ENCODE results near the gene ZNF274.

Gene ZNF274

GRCh38 chr19:58150328-58150921 lies 32.4 kb upstream of the ZNF274 start, which contains the start of gene ZNF329:
Gene ZNF329 (minus strand): TSS chr19:58150789. CDS start chr19:58129503, 21,286 bp downstream.
- no peaks in the 10 kb centered on the region for H4K20me1 ChIP-seq (ENCODE audit: low read depth, low read length)
- H3K36me3 ChIP-seq (ENCODE audit: low read length), result no peaks in the 10 kb centered on the region
- H3K9me2 ChIP-seq (replicated peaks; ENCODE audit: insufficient read depth, low read length), result no peaks in the 10 kb centered on the region
- H3K27ac ChIP-seq (ENCODE audit: low read depth, low read length), result peak within 1 kb of the TSS; percentile 37; the same call in 1 of the 2 replicates
- peak within 1 kb of the TSS; percentile 72 for H3K4me3 ChIP-seq (ENCODE audit: insufficient read depth, low read length, poor library complexity, severe bottlenecking)
- no peaks in the 10 kb centered on the region for H3K27me3 ChIP-seq (ENCODE audit: low read length)
- peak within 1 kb of the TSS; percentile 56 for H3K4me2 ChIP-seq (ENCODE audit: low read depth, low read length, poor library complexity, severe bottlenecking)
- H3K79me2 ChIP-seq (ENCODE audit: insufficient read depth, low read length), result no peaks in the 10 kb centered on the region
- TF ChIP-seq CTCF (IDR thresholded peaks at IDR 0.05; ENCODE audit: insufficient read depth, low read length, poor library complexity, severe bottlenecking) (no peak), EZH2phosphoT487 (conservative IDR thresholded peaks at IDR 0.05; ENCODE audit: low read length) (no peak)
- peaks cover 22% of the 10 kb centered on the region; the same call in 1 of the 2 replicates for H3K9me3 ChIP-seq (ENCODE audit: insufficient read depth, low read length)
- H2AFZ ChIP-seq (ENCODE audit: low read depth, low read length, severe bottlenecking), result peak within 1 kb of the TSS; percentile 97
- peak within 1 kb of the TSS; percentile 73 for H3K9ac ChIP-seq (ENCODE audit: low read length)
- no peaks in the 10 kb centered on the region for H3F3A ChIP-seq (ENCODE audit: insufficient read depth)

- no peak overlapping the region for H3K4me3 ChIP-seq (ENCODE audit: insufficient read depth, low read length, poor library complexity, severe bottlenecking)
- H3K9me2 ChIP-seq (replicated peaks; ENCODE audit: insufficient read depth, low read length), result no peaks in the 10 kb centered on the region
- H4K20me1 ChIP-seq (ENCODE audit: low read depth, low read length), result no peaks in the 10 kb centered on the region
- no peaks in the 10 kb centered on the region for H3F3A ChIP-seq (ENCODE audit: insufficient read depth)
- no peak overlapping the region for H2AFZ ChIP-seq (ENCODE audit: low read depth, low read length, severe bottlenecking)
- H3K36me3 ChIP-seq (ENCODE audit: low read length), result no peaks in the 10 kb centered on the region
- TF ChIP-seq CTCF (IDR thresholded peaks at IDR 0.05; ENCODE audit: insufficient read depth, low read length, poor library complexity, severe bottlenecking) (no peak), EZH2phosphoT487 (conservative IDR thresholded peaks at IDR 0.05; ENCODE audit: low read length) (no peak)
- H3K4me2 ChIP-seq (ENCODE audit: low read depth, low read length, poor library complexity, severe bottlenecking), result no peak overlapping the region
- H3K9me3 ChIP-seq (ENCODE audit: insufficient read depth, low read length), result peaks cover 16% of the 10 kb centered on the region; the same call in 1 of the 2 replicates
- no peak overlapping the region for H3K9ac ChIP-seq (ENCODE audit: low read length)
- no peak overlapping the region for H3K27ac ChIP-seq (ENCODE audit: low read depth, low read length)
- no peaks in the 10 kb centered on the region for H3K79me2 ChIP-seq (ENCODE audit: insufficient read depth, low read length)
- no peaks in the 10 kb centered on the region for H3K27me3 ChIP-seq (ENCODE audit: low read length)
These were observed 29.5 kb upstream of the ZNF274 start for GRCh38 chr19:58153386-58153785.

GRCh38 chr19:58154287-58154678 lies 28.6 kb upstream of the ZNF274 start:
- Histone ChIP-seq H4K20me1 (ENCODE audit: low read depth, low read length) (no peaks in the 10 kb centered on the region), H3K27ac (ENCODE audit: low read depth, low read length) (no peak overlapping the region), H3K27me3 (ENCODE audit: low read length) (no peaks in the 10 kb centered on the region), H3K79me2 (ENCODE audit: insufficient read depth, low read length) (no peaks in the 10 kb centered on the region), H3F3A (ENCODE audit: insufficient read depth) (no peaks in the 10 kb centered on the region), H3K9me3 (ENCODE audit: insufficient read depth, low read length) (peaks cover 15% of the 10 kb centered on the region; the same call in 1 of the 2 replicates), H3K36me3 (ENCODE audit: low read length) (no peaks in the 10 kb centered on the region), H3K9ac (ENCODE audit: low read length) (peak overlapping the region; percentile 59; the same call in 1 of the 2 replicates), H3K9me2 (replicated peaks; ENCODE audit: insufficient read depth, low read length) (no peaks in the 10 kb centered on the region), H3K4me3 (ENCODE audit: insufficient read depth, low read length, poor library complexity, severe bottlenecking) (peak overlapping the region; percentile 62), H3K4me2 (ENCODE audit: low read depth, low read length, poor library complexity, severe bottlenecking) (peak overlapping the region; percentile 58), H2AFZ (ENCODE audit: low read depth, low read length, severe bottlenecking) (peak overlapping the region; percentile 84)
- TF ChIP-seq CTCF (IDR thresholded peaks at IDR 0.05; ENCODE audit: insufficient read depth, low read length, poor library complexity, severe bottlenecking) (no peak), EZH2phosphoT487 (conservative IDR thresholded peaks at IDR 0.05; ENCODE audit: low read length) (no peak)

Data from SU-DHL-6 (cell line).